HepG2 (cell line): Measurements from ENCODE around the gene ASL. TPM values are rescaled to one million over a fixed set of nuclear protein-coding genes. Genes with fewer than 3 reads are reported as not detected.

Experiments
- ERF ChIP-seq: IDR thresholded peaks from 2 replicates; pipeline ENCODE4 v1.6.1; 2018; ENCODE audit warnings: missing biosample characterization, missing genetic modification reagents
- GZF1 ChIP-seq: sonication (generic); formaldehyde crosslinking; IDR thresholded peaks from 2 replicates; pipeline ENCODE4 v1.5.1; 2020; ENCODE audit warnings: mild to moderate bottlenecking, missing genetic modification reagents
- IRX3 ChIP-seq: sonication (generic); formaldehyde crosslinking; IDR thresholded peaks from 2 replicates; pipeline ENCODE4 v1.8.1; 2023; ENCODE audit warnings: mild to moderate bottlenecking, low read depth, missing genetic modification reagents, borderline replicate concordance
- RCOR2 ChIP-seq: IDR thresholded peaks from 2 replicates; pipeline ENCODE4 v1.6.1; 2016; ENCODE audit warnings: missing biosample characterization, missing genetic modification reagents
- SETDB1 ChIP-seq: sonication (generic); formaldehyde crosslinking; IDR thresholded peaks from 2 replicates; pipeline ENCODE4 v1.5.1; 2020; ENCODE audit warnings: missing genetic modification reagents, mild to moderate bottlenecking, borderline replicate concordance
- TEAD3 ChIP-seq: optimal IDR thresholded peaks from 2 replicates; pipeline ENCODE3; 2016; ENCODE audit warnings: borderline replicate concordance
- ZBTB38 ChIP-seq: sonication (generic); formaldehyde crosslinking; IDR thresholded peaks from 2 replicates; pipeline ENCODE4 v1.5.1; 2020; ENCODE audit warnings: mild to moderate bottlenecking, missing genetic modification reagents
- ZNF225 ChIP-seq: sonication (generic); formaldehyde crosslinking; IDR thresholded peaks from 2 replicates; pipeline ENCODE4 v1.4.0; 2020; ENCODE audit warnings: mild to moderate bottlenecking, missing genetic modification reagents
- ZNF350 ChIP-seq: sonication (generic); formaldehyde crosslinking; IDR thresholded peaks from 2 replicates; pipeline ENCODE4 v1.4.0; 2020; ENCODE audit warnings: mild to moderate bottlenecking, low read depth, missing genetic modification reagents, borderline replicate concordance
- ZNF546 ChIP-seq: sonication (generic); formaldehyde crosslinking; conservative IDR thresholded peaks from 2 replicates; pipeline ENCODE4 v1.8.1; 2023; ENCODE audit warnings: mild to moderate bottlenecking, missing genetic modification reagents
- ZNF557 ChIP-seq: sonication (generic); formaldehyde crosslinking; IDR thresholded peaks from 2 replicates; pipeline ENCODE4 v1.4.0; 2020; ENCODE audit warnings: missing genetic modification reagents
- ZNF564 ChIP-seq: sonication (generic); formaldehyde crosslinking; IDR thresholded peaks from 2 replicates; pipeline ENCODE4 v1.8.1; 2023; ENCODE audit warnings: mild to moderate bottlenecking, missing genetic modification reagents
- polyA plus RNA-seq, 8 experiments: library from polyadenylated mRNA; depleted of rRNA in 3 of 8; stranded (reverse) in 7 of 8; unstranded in 1 of 8; fragments of >200 nt; fragmentation: Illumina TruSeq in 4 of 8; extraction: Trizol in 4 of 8; gene quantifications; 2 replicates each; pipeline versions ENCODE4 v1.2.1 to v1.2.3, GENCODE V29; 2011 to 2016; ENCODE audit warnings: low read depth in 4 of 8, missing spikeins in 1 of 8, mixed read lengths in 1 of 8; ENCODE audit not compliant: insufficient read depth in 1 of 8
- total RNA-seq, 5 experiments: library from RNA; depleted of rRNA; stranded (reverse); fragments of >200 nt; fragmentation: Illumina TruSeq; extraction: Trizol; gene quantifications; 2 replicates each; pipeline ENCODE4 v1.2.3, GENCODE V29; 2016; ENCODE audit warnings: low read depth in 1 of 5
- TF ChIP-seq, protein P1 (sequence below): sonication (generic); formaldehyde crosslinking; IDR thresholded peaks from 2 replicates; pipeline ENCODE4 v1.4.0; 2020; ENCODE audit warnings: mild to moderate bottlenecking, missing genetic modification reagents
- TF ChIP-seq, protein P2 (sequence below): sonication (generic); formaldehyde crosslinking; IDR thresholded peaks from 2 replicates; pipeline ENCODE4 v1.5.1; 2020; ENCODE audit warnings: mild to moderate bottlenecking, missing genetic modification reagents, moderate library complexity
- TF ChIP-seq, protein P3 (sequence below): sonication (generic); formaldehyde crosslinking; IDR thresholded peaks from 2 replicates; pipeline ENCODE4 v1.5.0; 2020; ENCODE audit warnings: missing genetic modification reagents
- TF ChIP-seq, protein P4 (sequence below): sonication (generic); formaldehyde crosslinking; IDR thresholded peaks from 2 replicates; pipeline ENCODE4 v1.4.0; 2020; ENCODE audit warnings: mild to moderate bottlenecking, missing genetic modification reagents
- TF ChIP-seq, protein P5 (sequence below): sonication (generic); formaldehyde crosslinking; IDR thresholded peaks from 2 replicates; pipeline ENCODE4 v1.5.1; 2020; ENCODE audit warnings: mild to moderate bottlenecking, moderate library complexity, missing genetic modification reagents
- TF ChIP-seq, protein P6 (sequence below): sonication (generic); formaldehyde crosslinking; IDR thresholded peaks from 2 replicates; pipeline ENCODE4 v1.5.0; 2020; ENCODE audit warnings: missing genetic modification reagents

ASL gene
- total and polyA plus RNA-seq, 2 of the 13 experiments (the other 11 are each of a cell fraction or from before 2014, with no cell fraction given): 71.4 to 96.5 TPM

DNA sequence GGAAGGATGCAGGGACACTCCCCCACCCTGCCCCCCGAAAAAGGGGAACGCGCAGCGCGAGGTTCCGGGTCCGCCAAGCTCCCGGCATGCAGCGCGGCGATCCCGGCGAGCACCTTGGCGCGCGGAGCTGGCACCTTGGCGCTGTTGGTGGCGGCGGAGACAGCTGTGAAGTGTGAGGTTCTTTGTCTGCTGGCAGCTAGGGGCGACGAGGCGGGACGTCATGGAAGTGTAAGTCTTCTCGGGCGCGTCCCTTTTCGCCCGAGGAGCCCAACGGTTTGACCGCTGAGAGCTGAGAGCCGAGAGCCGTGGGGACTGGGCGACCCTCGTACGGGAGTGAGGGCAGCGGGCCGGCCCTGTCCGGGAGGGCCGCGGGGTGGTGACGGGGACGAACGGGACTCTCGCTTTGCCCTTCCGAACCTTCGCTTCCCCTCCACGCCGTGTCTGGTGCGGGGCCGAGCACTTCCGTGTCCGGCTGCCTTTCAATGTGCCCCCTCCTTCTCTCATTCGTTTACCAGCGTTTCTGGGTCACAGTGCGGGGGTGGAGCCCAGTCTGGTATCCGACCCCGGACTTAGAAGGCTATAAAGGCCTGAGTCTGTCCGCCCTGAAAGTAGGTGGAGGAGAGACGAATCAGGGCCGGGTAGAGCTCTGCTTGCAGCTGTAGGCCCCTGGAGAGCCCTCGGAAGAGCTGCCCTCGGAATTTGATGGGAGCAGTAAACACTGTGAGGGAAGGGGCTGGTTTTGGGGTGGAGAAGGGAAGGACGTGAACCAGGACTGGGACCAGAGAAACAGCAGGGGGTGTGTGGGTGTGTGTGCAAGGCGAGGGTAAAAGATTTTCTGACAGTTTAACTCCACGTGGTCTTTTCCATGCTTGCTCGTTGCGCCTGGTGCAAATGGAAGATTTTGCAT lies 39.4 kb downstream of the ASL start, which contains the start of gene CRCP (continued):
- TF ChIP-seq, protein P1, sequence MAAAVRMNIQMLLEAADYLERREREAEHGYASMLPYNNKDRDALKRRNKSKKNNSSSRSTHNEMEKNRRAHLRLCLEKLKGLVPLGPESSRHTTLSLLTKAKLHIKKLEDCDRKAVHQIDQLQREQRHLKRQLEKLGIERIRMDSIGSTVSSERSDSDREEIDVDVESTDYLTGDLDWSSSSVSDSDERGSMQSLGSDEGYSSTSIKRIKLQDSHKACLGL (CRISPR knock-in tag): peak; percentile 94
- TF ChIP-seq TEAD3 (peak; percentile 36), ZNF350 (CRISPR knock-in tag) (peak; percentile 67; the same call in 1 of the 2 replicates), GZF1 (peak; percentile 71; the same call in 1 of the 2 replicates), RCOR2 (CRISPR knock-in tag) (0 out of 2 replicates have a peak, but pooled peaks have one; percentile 16), ZBTB38 (CRISPR knock-in tag) (no peak; the same call in 1 of the 2 replicates), ZNF546 (CRISPR knock-in tag) (peak; percentile 75; the same call in 1 of the 2 replicates), ERF (CRISPR knock-in tag) (no peak), ZNF564 (CRISPR knock-in tag) (0 out of 2 replicates have a peak, but pooled peaks have one; percentile 21), ZNF225 (CRISPR knock-in tag) (peak; percentile 83; the same call in 1 of the 2 replicates), SETDB1 (CRISPR knock-in tag) (no peak), ZNF557 (CRISPR knock-in tag) (no peak), IRX3 (CRISPR knock-in tag) (peak; percentile 49; the same call in 1 of the 2 replicates)
- TF ChIP-seq, protein P2, sequence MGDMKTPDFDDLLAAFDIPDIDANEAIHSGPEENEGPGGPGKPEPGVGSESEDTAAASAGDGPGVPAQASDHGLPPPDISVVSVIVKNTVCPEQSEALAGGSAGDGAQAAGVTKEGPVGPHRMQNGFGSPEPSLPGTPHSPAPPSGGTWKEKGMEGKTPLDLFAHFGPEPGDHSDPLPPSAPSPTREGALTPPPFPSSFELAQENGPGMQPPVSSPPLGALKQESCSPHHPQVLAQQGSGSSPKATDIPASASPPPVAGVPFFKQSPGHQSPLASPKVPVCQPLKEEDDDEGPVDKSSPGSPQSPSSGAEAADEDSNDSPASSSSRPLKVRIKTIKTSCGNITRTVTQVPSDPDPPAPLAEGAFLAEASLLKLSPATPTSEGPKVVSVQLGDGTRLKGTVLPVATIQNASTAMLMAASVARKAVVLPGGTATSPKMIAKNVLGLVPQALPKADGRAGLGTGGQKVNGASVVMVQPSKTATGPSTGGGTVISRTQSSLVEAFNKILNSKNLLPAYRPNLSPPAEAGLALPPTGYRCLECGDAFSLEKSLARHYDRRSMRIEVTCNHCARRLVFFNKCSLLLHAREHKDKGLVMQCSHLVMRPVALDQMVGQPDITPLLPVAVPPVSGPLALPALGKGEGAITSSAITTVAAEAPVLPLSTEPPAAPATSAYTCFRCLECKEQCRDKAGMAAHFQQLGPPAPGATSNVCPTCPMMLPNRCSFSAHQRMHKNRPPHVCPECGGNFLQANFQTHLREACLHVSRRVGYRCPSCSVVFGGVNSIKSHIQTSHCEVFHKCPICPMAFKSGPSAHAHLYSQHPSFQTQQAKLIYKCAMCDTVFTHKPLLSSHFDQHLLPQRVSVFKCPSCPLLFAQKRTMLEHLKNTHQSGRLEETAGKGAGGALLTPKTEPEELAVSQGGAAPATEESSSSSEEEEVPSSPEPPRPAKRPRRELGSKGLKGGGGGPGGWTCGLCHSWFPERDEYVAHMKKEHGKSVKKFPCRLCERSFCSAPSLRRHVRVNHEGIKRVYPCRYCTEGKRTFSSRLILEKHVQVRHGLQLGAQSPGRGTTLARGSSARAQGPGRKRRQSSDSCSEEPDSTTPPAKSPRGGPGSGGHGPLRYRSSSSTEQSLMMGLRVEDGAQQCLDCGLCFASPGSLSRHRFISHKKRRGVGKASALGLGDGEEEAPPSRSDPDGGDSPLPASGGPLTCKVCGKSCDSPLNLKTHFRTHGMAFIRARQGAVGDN (CRISPR knock-in tag): peak; percentile 99
- TF ChIP-seq, protein P3, sequence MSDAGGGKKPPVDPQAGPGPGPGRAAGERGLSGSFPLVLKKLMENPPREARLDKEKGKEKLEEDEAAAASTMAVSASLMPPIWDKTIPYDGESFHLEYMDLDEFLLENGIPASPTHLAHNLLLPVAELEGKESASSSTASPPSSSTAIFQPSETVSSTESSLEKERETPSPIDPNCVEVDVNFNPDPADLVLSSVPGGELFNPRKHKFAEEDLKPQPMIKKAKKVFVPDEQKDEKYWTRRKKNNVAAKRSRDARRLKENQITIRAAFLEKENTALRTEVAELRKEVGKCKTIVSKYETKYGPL: 0 out of 2 replicates have a peak, but pooled peaks have one; percentile 47
- TF ChIP-seq, protein P4, sequence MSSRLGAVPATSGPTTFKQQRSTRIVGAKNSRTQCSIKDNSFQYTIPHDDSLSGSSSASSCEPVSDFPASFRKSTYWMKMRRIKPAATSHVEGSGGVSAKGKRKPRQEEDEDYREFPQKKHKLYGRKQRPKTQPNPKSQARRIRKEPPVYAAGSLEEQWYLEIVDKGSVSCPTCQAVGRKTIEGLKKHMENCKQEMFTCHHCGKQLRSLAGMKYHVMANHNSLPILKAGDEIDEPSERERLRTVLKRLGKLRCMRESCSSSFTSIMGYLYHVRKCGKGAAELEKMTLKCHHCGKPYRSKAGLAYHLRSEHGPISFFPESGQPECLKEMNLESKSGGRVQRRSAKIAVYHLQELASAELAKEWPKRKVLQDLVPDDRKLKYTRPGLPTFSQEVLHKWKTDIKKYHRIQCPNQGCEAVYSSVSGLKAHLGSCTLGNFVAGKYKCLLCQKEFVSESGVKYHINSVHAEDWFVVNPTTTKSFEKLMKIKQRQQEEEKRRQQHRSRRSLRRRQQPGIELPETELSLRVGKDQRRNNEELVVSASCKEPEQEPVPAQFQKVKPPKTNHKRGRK (CRISPR knock-in tag): no peak
- TF ChIP-seq, protein P5, sequence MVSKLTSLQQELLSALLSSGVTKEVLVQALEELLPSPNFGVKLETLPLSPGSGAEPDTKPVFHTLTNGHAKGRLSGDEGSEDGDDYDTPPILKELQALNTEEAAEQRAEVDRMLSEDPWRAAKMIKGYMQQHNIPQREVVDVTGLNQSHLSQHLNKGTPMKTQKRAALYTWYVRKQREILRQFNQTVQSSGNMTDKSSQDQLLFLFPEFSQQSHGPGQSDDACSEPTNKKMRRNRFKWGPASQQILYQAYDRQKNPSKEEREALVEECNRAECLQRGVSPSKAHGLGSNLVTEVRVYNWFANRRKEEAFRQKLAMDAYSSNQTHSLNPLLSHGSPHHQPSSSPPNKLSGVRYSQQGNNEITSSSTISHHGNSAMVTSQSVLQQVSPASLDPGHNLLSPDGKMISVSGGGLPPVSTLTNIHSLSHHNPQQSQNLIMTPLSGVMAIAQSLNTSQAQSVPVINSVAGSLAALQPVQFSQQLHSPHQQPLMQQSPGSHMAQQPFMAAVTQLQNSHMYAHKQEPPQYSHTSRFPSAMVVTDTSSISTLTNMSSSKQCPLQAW (CRISPR knock-in tag): peak; percentile 85
- TF ChIP-seq, protein P6, sequence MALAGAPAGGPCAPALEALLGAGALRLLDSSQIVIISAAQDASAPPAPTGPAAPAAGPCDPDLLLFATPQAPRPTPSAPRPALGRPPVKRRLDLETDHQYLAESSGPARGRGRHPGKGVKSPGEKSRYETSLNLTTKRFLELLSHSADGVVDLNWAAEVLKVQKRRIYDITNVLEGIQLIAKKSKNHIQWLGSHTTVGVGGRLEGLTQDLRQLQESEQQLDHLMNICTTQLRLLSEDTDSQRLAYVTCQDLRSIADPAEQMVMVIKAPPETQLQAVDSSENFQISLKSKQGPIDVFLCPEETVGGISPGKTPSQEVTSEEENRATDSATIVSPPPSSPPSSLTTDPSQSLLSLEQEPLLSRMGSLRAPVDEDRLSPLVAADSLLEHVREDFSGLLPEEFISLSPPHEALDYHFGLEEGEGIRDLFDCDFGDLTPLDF (CRISPR knock-in tag): peak; percentile 83
